Endothelial cell (in vitro differentiated cells): ENCODE data around the gene RNPS1. TPM values are rescaled to one million over a fixed set of nuclear protein-coding genes. Genes with fewer than 3 reads are reported as not detected.

ENCODE experiments used
- DNase-seq: peaks from one replicate; pipeline ENCODE4 v3.0.0; 2021; ENCODE audit warnings: low spot score
- H3K27ac Mint-ChIP-seq: one replicate; pipeline ENCODE4 v1.8.0; 2021; ENCODE audit warnings: mixed read lengths, inconsistent platforms; ENCODE audit not compliant: unreplicated experiment
- H3K27me3 Mint-ChIP-seq: one replicate; pipeline ENCODE4 v1.8.0; 2021; ENCODE audit warnings: mild to moderate bottlenecking, moderate library complexity, mixed read lengths, inconsistent platforms; ENCODE audit not compliant: unreplicated experiment
- H3K36me3 Mint-ChIP-seq: one replicate; pipeline ENCODE4 v1.8.0; 2021; ENCODE audit warnings: mild to moderate bottlenecking, low read depth, mixed read lengths, inconsistent platforms; ENCODE audit not compliant: unreplicated experiment
- H3K4me1 Mint-ChIP-seq: one replicate; pipeline ENCODE4 v1.8.0; 2021; ENCODE audit warnings: mild to moderate bottlenecking, mixed read lengths, inconsistent platforms; ENCODE audit not compliant: unreplicated experiment
- H3K4me3 Mint-ChIP-seq: one replicate; pipeline ENCODE4 v1.8.0; 2021; ENCODE audit warnings: mild to moderate bottlenecking, mixed read lengths, inconsistent platforms; ENCODE audit not compliant: unreplicated experiment
- H3K9me3 Mint-ChIP-seq: one replicate; pipeline ENCODE4 v1.8.0; 2021; ENCODE audit warnings: mixed read lengths, inconsistent platforms; ENCODE audit not compliant: unreplicated experiment
- CTCF ChIP-seq: fragments of 200-600 bp; sonication (generic); IDR thresholded peaks from one replicate; pipeline ENCODE4 v1.5.0; 2021; ENCODE audit warnings: antibody characterized with exemption; ENCODE audit not compliant: unreplicated experiment
- total RNA-seq: library from RNA; stranded (reverse); fragmentation: NEBNext Ultra II Directional; extraction: Animal tissue kit (Norgen Biotek cat#: 25700); gene quantifications from one replicate; pipeline ENCODE4 v1.2.1, GENCODE V29; 2021; ENCODE audit not compliant: unreplicated experiment

Gene RNPS1
- total RNA-seq, 1 donor from 2014 or later, result 203 TPM

GRCh38 chr16:2229632-2230250 is 38.2 kb downstream of the RNPS1 start:
- no peak for TF ChIP-seq CTCF
- no peak overlapping the region for H3K27ac Mint-ChIP-seq
- no peak overlapping the region for H3K4me3 Mint-ChIP-seq
- no peaks in the 10 kb centered on the region for H3K36me3 Mint-ChIP-seq
- H3K27me3 Mint-ChIP-seq, result peaks cover 6% of the 10 kb centered on the region
- no peak for DNase-seq
- no peaks in the 10 kb centered on the region for H3K9me3 Mint-ChIP-seq
- no peaks in the 10 kb centered on the region for H3K4me1 Mint-ChIP-seq

DNA sequence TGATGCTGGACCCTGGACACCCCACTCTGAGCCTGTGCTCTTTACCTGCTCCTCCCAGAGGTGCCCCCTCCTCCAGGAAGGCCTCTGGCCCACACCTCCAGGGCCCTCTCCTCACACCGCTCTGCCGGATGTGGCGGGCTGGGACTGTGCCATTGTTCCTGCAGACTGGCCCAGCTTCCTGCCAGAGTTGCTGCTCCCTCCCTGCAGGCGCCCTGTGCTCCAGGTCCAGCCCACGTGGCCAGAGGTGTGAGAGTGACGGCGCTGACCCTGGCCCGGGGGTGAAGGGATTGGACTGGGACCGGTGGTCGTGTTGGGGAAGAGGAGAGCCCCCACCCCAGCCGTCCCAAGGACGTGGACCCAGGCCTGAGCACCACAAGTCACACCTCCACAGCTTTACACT is 38.8 kb downstream of the RNPS1 start:
- TF ChIP-seq CTCF, result no peak
- Mint-ChIP-seq H3K9me3 (no peaks in the 10 kb centered on the region), H3K27me3 (peaks cover 6% of the 10 kb centered on the region), H3K36me3 (no peaks in the 10 kb centered on the region), H3K27ac (no peak overlapping the region), H3K4me3 (no peak overlapping the region), H3K4me1 (no peaks in the 10 kb centered on the region)
- DNase-seq, result no peak

- Mint-ChIP-seq H3K4me1 (no peaks in the 10 kb centered on the region), H3K4me3 (no peak overlapping the region), H3K27me3 (peaks cover 6% of the 10 kb centered on the region), H3K36me3 (no peaks in the 10 kb centered on the region), H3K9me3 (no peaks in the 10 kb centered on the region), H3K27ac (no peak overlapping the region)
- TF ChIP-seq CTCF, result no peak
- no peak for DNase-seq
Measured at GRCh38 chr16:2228161-2228824, 39.6 kb downstream of the RNPS1 start.

DNA sequence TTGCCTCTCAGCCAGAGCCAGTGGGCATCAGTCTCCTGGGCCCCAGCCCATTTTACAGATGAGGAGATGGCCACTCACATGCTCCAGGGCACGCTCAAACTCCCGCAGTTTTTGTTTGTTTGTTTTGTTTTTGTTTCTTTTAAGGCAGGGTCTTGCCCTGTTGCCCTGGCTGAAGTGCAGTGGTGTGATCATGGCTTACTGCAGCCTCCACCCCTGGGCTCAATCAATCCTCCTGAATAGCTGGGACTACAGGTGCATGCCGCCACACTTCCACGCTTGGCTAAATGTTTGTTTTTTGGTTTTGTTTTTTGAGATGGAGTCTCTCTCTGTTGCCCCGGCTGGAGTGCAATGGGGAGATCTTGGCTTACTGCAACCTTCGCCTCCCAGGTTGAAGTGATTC is 41.0 kb downstream of the RNPS1 start:
- no peaks in the 10 kb centered on the region for H3K9me3 Mint-ChIP-seq
- no peak overlapping the region for H3K4me3 Mint-ChIP-seq
- H3K27me3 Mint-ChIP-seq, result peaks cover 7% of the 10 kb centered on the region
- H3K36me3 Mint-ChIP-seq, result no peaks in the 10 kb centered on the region
- no peak for TF ChIP-seq CTCF
- DNase-seq, result no peak
- H3K4me1 Mint-ChIP-seq, result no peaks in the 10 kb centered on the region
- H3K27ac Mint-ChIP-seq, result no peak overlapping the region

DNA sequence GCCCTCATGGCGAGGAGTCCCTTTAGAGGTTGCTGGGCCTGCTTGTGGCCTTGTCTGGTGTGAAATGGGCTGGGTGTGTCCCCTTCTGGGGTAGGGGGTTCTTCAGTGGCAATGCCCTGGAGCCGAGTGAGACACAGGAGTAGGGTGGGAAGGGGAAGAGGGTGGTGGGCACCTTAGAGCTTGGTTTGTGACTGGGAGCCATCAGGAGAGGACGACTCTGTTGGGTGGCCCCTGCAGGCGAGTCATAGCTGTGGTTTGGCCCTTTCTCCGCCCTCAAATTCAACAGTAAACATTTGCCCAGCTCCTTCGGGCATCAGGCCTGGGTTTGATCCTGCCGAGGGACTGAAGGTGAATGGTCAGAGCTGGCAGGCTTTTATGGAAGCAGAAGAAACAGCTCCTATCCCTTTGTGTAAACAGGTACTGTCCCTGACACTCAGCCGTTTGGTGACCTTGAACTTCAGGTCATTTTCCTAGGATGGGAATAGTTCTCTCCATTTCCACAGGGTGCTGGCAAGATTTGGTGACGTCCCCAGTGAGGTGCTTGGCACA is 41.6 kb downstream of the RNPS1 start:
- no peak for DNase-seq
- peaks cover 6% of the 10 kb centered on the region for H3K27me3 Mint-ChIP-seq
- H3K27ac Mint-ChIP-seq, result no peak overlapping the region
- H3K9me3 Mint-ChIP-seq, result no peaks in the 10 kb centered on the region
- H3K36me3 Mint-ChIP-seq, result no peaks in the 10 kb centered on the region
- H3K4me1 Mint-ChIP-seq, result no peaks in the 10 kb centered on the region
- TF ChIP-seq CTCF, result no peak
- peak overlapping the region; percentile 25 for H3K4me3 Mint-ChIP-seq
